HG02610 (cell line): ENCODE data around the gene SH2D3A.
"Not testable (repeated sequence)": the region's sequence is repeated elsewhere in the genome, so short reads cannot be mapped to it uniquely, and the experiment has no call there.

Experiments
- ATAC-seq: cut with Tn5 transposase; IDR thresholded peaks from one replicate; pipeline ENCODE4 v1.9.1; 2021; ENCODE audit warnings: mild to moderate bottlenecking, moderate library complexity; ENCODE audit not compliant: unreplicated experiment

The SH2D3A gene

DNA sequence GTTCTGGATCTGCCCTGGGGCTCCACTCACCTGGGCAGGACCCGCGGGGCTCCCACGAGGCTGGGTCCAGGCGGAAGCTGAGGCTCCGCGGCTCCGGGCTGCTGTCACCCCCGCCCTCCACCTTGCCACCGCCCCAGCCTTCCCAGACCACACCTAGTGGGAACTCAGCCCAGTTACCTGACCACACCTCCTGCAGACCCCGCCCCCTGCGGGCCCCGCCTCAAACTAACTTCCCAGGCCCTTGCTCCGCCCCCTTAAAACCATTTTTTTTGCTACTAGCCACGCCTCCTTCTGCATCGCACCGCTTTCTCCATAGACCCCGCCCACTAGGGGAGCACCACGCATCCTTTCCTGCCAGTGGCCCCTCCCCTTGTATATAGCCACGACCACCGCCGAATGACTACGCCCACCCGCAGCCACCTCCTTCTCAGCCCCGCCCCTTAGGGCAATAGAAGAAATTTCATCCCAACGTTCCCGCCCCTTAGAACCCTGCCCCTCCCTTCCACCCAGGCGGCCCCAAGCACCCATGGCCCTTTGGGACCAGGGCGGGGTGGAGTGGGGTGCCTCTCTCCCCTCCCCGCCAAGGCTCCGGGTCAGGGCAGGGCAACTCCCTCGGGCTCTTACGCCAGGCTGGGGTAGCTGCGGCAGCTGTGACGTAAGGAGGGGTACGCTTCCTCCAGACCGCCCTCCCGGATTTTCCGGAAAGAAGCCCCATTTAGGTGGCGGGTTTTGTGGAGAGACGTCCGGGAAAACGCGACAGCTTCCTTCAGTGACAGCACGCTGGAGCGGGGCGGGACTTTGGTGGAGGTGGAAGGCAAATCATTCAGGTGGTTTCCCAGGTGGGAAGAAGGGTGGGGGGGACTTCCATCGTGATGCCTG is at the start of gene SH2D3A:
Gene SH2D3A, minus strand, starts transcription at position 79 of the 879 bp plus-strand sequence. CDS start 3,687 bp downstream, outside the sequence.
- ATAC-seq = peak; percentile 64

DNA sequence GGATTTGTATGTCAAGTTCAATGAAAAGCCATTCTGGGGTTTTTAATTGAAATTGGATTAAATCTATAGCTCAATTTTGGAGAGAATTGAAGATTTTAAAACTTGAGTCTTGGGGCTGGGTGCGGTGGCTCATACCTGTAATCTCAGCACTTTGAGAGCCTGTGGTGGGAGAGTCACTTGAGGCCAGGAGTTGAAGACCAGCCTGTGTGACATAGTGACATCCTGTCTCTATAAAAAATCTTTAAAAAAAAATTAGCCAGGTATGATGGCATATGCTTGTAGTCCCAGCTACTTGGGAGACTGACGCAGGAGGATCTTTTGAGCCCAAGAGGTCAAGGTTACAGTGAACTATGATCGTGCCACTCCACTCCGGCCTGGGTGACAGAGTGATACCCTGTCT is 46.4 kb upstream of the SH2D3A start:
- ATAC-seq = no peak

DNA sequence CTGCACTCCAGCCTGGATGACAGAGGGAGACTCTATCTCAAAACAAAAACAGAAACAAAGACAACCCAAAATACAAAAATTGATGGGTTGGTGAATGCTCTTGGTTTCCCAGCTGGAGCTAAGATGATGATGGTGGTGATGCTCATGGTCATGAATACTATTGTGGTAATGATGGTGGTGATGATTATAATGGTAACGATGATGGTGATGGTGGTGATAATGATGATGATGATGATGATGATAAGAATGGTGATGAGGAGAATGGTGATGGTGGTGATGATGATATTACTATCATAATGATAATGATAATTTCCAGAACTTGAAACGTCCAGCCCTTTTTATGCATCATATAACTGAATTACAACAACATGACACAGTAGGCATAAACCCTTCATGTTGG is 45.4 kb upstream of the SH2D3A start:
- no peak for ATAC-seq

DNA sequence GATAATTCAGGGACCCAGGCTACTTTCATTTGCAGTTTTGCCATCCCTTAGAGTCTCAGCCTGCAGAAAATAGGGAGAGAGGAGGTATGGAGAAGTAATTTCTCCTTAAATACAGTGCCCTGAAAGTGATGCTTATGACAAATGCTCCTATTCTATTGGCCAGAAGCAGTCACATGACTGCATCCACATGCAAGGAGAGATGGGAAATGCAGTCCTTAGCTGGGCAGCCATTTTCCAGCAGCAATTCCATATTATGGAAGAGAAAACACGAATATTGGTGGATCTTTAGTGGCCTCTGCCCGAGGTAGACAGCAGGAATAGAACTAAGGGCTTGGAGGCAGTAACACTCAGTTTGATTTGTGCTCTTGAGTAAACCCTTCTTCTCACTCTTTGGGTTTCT is 44.7 kb upstream of the SH2D3A start:
- ATAC-seq = no peak

DNA sequence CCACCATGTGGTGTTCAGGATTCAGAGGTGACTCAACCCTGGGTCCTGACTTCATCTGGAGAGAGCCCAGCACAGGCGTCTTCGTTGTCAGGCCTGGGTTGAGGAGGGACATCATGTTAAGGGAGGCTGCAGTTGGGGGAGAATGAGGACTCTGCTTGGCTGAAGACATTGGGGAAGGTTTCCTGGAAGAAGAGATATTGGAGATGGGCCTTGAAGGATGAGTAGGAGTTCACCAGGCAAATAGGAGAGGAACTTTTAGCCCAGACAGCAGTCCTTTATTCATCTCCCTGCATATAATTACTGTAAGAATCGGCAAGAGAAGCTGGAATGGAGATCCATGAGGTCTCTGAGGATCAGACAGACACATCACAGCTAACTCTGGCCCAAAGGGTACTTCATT is 44.1 kb upstream of the SH2D3A start:
- no peak for ATAC-seq

DNA sequence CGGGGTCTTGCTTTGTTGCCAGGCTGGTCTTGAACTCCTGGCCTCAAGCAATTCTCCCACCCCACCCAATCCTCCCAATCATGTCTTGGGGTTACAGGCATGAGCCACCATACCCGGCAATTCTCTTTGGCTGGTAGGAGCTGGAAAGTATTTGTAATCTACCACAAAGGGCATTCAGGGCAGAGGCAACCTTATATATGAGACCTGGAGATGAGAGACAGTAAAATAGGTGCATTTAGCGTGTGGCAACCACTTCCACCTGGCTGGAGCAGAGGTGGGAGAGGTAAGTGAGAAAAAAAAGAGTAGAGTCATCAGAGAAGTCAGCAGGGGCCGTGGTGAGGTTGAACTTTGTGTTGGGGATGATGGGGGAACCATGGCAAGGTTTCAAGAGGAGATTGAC is 42.0 kb upstream of the SH2D3A start:
- no peak for ATAC-seq

DNA sequence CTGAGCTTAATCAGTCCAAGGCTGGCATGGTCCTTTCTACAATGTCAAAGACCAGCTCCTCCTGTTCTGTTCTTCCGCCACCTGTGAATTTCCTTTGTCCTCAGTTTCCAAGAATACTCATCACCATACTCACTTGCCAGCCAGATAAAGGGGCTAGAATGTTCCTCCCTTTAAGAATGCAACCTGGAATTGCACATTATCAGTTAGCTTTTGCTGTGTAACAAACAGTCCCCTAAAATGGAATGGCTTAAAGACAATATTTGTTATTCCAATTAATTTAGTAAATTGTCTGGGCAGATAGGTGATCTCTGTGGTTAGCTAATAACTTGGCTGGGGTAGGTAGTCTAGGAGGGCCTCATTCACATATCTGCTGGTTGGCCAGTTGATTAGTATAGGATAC is 41.3 kb upstream of the SH2D3A start:
- no peak for ATAC-seq

DNA sequence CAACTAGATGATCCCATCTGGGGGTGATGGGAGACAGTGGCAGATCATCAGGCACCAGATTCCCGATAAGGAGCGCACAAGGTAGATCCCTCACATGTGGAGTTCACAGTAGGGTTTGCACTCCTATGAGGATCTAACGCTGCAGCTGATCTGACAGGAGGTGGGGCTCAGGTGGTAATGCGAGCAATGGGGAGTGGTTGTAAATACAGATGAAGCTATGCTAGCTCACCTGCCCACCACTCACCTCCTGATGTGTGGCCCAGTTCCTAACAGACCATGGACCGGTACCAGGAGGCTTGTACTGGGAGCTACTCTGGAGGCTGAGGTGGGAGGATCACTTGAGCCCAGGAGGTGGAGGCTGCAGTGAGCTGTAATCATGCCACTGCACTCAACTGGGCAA is 40.1 kb upstream of the SH2D3A start:
- ATAC-seq = no peak

DNA sequence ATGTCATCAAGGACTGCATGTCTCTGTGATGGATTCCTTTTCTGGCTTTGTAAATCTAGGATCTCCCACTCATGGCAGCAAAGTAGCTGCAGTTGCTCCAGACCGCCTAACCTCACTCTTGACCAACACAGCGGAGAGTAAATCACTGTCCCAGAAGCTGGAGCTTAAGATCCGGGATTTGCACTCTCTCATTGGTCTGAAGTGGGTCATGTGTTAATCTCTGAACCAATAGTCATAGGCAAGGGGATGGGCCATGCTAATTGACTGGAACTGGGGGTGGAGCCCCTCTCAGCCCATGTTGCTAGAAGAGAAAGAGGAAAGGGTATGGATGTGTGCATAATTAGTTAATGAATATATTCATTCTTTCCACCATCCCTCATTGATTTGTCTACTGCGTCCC is 39.3 kb upstream of the SH2D3A start:
- no peak for ATAC-seq

DNA sequence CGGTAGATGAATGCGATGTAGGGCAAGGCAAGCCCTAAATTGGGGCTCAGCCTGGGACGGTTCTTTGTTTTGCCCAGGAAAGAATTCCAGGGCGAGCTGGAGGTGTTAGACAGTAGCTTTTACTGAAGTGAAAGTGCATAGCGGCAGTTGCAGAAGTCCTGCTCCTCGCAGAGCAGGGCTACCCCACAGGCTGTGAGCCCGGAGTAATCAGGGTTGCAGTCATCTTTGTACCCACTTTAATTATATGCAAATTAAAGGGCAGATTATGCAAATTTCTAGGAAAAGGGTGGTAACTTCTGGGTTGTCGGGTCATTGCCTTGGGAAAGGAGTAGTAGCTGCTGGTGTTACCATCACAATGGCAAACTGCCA is 35.8 kb upstream of the SH2D3A start:
- no peak for ATAC-seq

DNA sequence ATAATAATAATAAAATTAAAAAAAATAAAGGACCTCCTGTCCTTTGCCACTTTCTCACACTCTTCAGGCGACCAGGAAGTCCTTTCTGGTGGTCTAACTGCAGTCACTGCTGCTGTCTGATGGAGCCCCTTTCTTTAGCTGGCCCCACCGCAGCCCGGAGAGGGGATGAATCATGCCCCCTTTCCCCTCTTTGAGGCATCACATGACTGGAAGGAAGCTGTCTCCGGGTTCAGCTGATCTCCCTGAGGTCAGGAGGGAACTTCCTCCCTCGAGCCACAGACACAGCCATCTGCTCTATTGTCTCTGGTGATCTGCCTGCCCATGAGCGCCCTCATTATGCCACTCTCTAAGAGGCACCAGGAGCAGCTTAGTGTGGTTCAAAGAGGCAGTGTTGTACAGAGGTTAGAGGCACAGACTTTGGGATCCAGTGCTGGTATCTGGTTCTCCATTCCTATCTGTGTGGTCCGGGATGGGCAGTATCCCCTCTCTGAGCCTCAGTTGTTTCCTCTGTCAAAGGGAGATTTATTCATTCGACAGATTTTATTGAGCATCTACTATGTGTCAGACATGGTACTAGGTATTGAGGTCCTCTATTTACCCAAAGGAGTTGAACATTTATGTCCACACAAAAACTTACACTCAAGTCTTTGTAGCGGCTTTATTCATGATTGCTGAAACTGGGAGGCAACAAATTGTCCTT is 35.3 kb upstream of the SH2D3A start:
- ATAC-seq = peak; percentile 50

DNA sequence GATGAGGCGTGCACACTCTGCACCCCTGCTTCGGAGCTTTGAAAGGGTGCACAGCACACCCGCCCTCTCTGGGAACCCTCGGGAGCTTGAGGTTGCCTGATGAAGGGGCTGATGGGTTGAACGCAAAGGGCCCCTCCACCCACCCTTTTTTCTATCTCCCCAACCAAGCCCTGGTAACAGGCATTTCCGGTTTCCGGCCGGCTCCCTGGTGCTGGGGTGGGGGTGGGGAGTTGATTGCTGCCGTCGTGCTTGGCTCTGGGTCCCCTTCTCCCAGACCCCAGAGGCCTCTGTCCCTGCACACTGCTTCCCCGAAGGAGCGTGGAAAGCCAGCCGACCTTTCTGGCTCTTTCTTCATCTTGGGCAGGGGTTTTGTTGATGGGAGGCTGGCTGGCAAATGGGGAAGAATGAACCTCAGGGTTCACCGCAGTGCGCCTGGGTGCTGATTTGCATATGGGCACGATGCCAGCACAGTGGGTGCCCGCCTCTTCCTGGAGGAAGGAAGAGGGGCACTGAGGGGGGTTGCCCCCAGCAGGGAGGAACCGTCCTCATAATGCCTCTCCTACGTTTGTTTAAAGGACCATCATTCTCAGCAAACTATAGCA is 34.4 kb upstream of the SH2D3A start:
- ATAC-seq = peak; percentile 39

DNA sequence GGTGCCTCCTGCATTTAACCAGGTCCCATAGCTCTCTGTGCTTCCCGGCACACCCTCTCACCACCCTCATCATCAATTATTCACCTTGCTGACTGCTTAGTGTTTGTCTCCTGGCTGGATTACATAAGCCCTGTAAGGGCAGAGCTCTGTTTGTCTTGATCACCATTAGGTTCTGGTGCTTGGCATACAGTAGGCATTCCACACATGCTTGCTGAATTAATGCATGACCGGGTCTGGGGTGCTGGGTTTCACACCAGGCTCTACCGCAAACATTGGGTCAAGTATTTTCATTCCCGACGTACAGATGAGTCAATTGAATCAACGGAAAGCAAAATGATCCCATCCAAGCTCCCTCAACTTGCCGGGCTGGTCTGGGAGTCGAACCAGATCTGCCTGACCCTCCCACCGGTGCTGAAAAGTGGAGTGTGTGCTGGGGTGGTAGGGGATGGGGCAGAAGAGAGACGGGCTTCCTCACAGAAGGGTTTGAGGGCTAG is 33.8 kb upstream of the SH2D3A start:
- no peak for ATAC-seq

DNA sequence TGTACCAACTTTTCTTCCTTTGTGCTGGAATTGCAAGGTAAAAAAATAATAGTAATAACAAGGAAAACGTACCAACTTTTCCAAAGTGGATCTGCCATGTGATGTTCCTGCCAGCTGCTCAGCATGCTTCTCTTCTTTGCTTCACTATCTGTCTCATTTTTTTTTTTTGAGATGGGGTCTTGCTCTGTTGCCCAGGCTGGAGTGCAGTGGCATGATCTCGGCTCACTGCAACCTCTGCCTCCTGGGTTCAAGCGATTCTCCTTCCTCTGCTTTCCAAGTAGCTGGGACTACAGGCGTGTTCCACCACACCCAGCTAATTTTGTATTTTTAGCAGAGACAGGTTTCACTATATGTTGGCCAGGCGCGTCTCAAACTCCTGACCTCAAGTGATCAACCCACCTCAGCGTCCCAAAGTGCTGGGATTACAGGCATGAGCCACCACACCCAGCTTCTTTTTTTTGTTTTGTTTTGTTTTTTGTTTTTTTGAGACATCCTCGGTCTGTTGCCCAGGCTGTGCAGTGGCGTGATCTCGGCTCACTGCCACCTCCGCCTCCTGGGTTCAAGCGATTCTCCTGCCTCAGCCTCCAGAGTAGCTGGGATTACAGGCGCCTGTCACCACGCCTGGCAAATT is 33.0 kb upstream of the SH2D3A start:
- ATAC-seq = not testable (repeated sequence)

DNA sequence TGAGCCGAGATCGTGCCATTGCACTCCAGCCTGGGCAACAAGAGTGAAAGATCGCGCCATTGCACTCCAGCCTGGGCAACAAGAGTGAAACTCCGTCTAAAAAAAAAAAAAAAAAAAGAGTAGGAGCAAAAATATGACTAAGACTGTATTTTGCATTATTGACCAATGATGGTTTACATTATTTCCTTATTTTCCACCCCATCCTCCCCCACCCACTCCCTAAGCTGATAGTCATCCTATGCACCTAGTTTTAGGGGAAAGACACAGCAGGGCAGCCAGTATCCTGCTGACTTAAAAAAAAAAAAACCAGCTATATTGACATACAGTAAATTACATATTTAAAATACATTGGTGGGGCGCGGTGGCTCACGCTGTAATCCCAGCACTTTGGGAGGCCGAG is 30.4 kb upstream of the SH2D3A start:
- no peak for ATAC-seq

DNA sequence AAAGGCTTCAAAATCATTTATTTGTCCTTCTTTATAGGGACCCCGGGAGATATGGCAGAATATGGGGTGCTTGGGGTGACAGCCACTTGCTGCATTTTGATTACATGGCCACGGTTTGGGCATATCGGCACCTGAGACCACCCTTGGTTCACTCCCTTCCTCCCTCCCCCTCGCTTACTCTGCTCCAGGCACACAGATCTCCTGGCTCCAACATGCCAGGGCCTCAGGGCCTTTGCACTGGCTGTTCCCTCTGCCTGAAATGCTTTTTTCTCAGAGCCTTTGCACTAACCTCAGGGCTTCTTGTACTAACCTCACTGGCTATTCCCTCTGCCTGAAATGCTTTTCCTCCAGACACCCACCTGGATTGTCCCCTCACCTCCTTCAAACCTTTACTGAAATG is 29.0 kb upstream of the SH2D3A start:
- ATAC-seq = no peak

DNA sequence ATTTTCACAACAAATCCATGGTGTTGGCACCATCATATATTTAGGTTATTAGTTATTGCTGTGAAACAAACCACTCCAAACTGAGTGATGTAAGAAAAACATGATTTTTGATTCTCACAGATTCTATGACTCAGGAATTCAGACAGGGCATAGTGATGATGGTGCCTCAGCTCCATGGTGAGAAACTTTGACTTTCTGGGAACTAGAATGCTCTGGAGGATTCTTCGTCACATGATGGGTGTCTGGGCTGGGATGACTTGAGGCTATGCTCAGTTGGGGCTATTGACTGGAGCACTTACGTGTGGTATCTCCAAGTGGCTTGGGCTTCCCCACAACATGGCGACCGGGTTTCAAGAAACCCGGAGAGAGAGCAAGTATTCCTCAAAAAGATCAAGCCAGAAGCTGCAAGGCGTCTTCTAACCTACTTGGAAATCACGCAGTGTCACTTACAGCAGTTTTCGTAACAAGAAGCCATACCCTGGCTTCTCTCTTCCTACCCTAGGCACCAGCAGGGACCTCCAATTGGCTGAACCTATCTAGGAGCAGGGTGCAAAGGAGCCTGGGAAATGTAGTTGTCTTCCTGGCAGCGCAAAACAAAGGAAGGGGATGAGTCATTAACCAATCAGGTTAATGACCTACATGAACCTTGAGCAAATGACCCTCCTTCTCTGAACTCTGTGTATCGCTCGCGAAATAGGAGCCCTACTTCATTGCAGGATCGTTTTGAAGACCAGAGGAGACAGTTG is 27.6 kb upstream of the SH2D3A start:
- ATAC-seq = no peak

DNA sequence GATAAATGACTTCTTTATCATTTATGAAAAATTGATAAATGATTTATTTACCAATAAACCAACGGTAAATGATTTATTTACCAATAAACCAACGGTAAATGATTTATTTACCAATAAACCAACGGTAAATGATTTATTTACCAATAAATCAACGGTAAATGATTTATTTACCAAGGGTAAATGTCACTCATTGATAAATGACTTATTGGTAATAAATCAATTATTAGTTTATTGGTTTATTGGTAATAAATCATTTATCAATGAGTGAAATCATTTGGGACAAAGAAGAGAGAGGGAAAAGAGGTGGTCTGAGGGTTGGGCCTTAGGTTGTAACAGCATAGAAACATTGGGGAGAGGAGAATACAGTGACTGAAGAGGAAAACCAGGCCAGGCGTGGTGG is 26.7 kb upstream of the SH2D3A start:
- ATAC-seq = no peak

DNA sequence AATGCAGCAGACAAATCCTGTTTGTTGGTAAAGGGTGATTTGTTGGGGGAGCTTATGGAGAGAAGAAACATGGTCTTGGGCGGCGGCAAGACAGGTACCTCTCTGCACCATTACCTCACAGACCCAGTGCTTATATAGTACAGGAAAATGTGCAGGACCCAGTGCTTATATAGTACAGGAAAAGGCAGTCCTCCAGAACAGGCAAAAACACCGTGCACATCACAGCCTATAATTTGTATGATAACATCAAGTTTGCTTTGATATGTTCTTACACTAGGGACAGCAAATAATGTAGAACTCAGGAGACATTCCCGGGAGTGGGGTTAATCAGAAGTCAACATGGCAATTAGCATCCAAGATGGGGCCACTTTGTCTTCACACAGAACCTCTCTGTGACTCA is 26.2 kb upstream of the SH2D3A start:
- ATAC-seq = no peak

DNA sequence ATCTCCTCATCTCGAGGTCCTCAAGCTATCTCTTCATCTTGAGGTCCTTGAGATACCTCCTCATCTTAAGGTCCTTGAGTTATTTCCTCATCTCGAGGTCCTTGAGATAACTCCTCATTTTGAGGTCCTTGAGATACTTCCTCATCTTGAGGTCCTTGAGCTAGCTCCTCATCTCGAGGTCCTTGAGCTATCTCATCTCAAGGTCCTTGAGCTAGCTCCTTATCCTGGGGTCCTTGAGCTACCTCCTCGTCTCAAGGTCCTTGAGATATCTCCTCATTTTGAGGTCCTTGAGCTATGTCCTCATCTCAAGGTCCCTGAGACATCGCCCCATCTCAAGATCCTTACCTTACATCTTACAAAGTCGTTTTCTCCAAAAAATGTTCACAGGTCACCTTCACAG is 24.0 kb upstream of the SH2D3A start:
- no peak for ATAC-seq
